Lower leg skin (tissue), 3 donors: ENCODE data around the gene CAPN5.

Source experiments
- CTCF ChIP-seq, 3 donors: fragments of 450-650 bp; IDR thresholded peaks; one replicate each; pipeline ENCODE4 v1.5.1; 2016; ENCODE audit warnings: antibody characterized with exemption in 3 of 3, mild to moderate bottlenecking in 3 of 3, moderate library complexity in 2 of 3
- POLR2A ChIP-seq, 2 donors: fragments of 450-650 bp; IDR thresholded peaks; one replicate each; pipeline ENCODE4 v1.6.1; 2016 to 2017; ENCODE audit warnings: antibody characterized with exemption in 2 of 2, mild to moderate bottlenecking in 1 of 2, moderate library complexity in 1 of 2

- TF ChIP-seq CTCF (IDR thresholded peaks at IDR 0.05) (no peak), POLR2A (IDR thresholded peaks at IDR 0.05) (no peak)
These were observed 15.3 kb upstream of the CAPN5 start for GRCh38 chr11:77051511-77051910.
